OCI-LY7 (cell line): ENCODE measurements around the gene PPP1R9B.

ENCODE experiments used
- EZH2phosphoT487 ChIP-seq: fragments of 200-600 bp; sonication (generic); IDR thresholded peaks from 2 replicates; pipeline ENCODE4 v1.6.1; 2018; ENCODE audit warnings: low read depth, borderline replicate concordance, mild to moderate bottlenecking, mixed run types, antibody characterized with exemption, low read length, moderate library complexity, mixed read lengths
- TF ChIP-seq, protein P1 (sequence below): fragments of 200-600 bp; sonication (generic); conservative IDR thresholded peaks from 2 replicates; pipeline ENCODE4 v1.5.1; 2014; ENCODE audit warnings: mild to moderate bottlenecking, antibody characterized with exemption, low read length, moderate library complexity, mixed read lengths

DNA sequence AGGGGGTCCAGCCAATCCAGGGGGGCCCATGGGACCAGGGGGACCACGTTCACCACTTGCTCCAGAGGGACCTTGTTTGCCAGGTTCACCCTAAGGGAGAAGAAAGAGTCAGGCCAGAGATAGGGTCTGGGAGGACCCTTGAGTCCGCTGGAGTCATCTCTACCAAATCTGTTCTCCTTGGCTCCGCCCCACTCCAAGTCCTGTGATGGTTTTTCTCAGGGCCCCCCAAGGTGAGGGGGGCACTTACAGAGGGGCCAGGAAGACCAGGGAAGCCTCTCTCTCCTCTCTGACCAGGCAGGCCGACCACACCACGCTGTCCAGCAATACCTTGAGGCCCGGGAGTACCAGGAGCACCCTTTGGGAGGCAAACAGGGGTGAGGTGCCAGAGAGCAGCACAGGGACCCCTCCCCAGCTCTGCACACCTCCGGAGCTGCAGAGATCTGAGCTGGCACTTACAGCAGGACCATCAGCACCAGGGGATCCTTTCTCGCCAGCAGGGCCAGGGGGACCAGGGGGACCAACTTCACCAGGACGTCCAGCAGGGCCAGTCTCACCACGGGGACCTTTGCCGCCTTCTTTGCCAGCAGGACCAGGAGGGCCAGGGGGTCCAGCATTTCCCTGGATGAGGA, 38.6 kb upstream of the PPP1R9B start:
- TF ChIP-seq, protein P1, sequence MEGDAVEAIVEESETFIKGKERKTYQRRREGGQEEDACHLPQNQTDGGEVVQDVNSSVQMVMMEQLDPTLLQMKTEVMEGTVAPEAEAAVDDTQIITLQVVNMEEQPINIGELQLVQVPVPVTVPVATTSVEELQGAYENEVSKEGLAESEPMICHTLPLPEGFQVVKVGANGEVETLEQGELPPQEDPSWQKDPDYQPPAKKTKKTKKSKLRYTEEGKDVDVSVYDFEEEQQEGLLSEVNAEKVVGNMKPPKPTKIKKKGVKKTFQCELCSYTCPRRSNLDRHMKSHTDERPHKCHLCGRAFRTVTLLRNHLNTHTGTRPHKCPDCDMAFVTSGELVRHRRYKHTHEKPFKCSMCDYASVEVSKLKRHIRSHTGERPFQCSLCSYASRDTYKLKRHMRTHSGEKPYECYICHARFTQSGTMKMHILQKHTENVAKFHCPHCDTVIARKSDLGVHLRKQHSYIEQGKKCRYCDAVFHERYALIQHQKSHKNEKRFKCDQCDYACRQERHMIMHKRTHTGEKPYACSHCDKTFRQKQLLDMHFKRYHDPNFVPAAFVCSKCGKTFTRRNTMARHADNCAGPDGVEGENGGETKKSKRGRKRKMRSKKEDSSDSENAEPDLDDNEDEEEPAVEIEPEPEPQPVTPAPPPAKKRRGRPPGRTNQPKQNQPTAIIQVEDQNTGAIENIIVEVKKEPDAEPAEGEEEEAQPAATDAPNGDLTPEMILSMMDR: no peak
- TF ChIP-seq EZH2phosphoT487: no peak
